Spleen (tissue), 7 donors: Measurements from ENCODE around the gene C3orf49.

Experiments
- POLR2A ChIP-seq, 3 donors: fragments of 450-650 bp; IDR thresholded peaks; one replicate each; pipeline ENCODE4 v1.5.1; 2017; ENCODE audit warnings: antibody characterized with exemption in 3 of 3, mild to moderate bottlenecking in 1 of 3
- POLR2AphosphoS5 ChIP-seq, 3 donors: sonication (generic); formaldehyde crosslinking; IDR thresholded peaks; one replicate each; pipeline ENCODE4 v1.5.1; 2017; ENCODE audit warnings: antibody characterized with exemption in 3 of 3
- TF ChIP-seq, protein P1 (sequence below), 11 experiments: fragments of 200-600 bp in 7 of 11; fragments of 450-650 bp in 4 of 11; sonication (generic) in 4 of 11; IDR thresholded peaks in 8 of 11; conservative IDR thresholded peaks in 3 of 11; 1 replicate in 7 of 11; 2 replicates in 4 of 11; pipeline versions ENCODE4 v1.4.0 to v1.8.0; 2016 to 2021; ENCODE audit warnings: antibody characterized with exemption in 11 of 11, inconsistent platforms in 4 of 11, mild to moderate bottlenecking in 1 of 11
- donor health status: DM: no; HTN: no; CAD: no; lungs with moderate emphysema.
- donor health status: DM: no; HTN: no; CAD: no.
- donor health status: DM: no; HTN: no; CAD: no.

DNA sequence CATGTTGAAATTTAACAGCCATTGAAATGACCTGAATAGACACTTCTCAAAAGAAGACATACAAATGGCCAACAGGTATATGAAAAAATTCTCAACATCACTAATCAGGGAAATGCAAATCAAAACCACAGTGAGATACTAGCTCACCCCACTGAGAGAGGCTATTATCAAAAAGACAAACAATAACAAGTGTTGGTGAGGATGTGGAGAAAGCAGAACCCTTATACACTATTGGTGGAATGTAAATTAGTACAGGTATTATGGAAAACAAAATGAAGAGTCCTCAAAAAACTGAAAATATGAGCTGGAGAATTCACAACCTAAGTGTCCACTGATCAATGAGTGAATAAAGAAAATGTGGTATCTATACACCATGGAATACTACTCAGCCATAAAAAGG, 23.0 kb downstream of the C3orf49 start:
- TF ChIP-seq, protein P1, sequence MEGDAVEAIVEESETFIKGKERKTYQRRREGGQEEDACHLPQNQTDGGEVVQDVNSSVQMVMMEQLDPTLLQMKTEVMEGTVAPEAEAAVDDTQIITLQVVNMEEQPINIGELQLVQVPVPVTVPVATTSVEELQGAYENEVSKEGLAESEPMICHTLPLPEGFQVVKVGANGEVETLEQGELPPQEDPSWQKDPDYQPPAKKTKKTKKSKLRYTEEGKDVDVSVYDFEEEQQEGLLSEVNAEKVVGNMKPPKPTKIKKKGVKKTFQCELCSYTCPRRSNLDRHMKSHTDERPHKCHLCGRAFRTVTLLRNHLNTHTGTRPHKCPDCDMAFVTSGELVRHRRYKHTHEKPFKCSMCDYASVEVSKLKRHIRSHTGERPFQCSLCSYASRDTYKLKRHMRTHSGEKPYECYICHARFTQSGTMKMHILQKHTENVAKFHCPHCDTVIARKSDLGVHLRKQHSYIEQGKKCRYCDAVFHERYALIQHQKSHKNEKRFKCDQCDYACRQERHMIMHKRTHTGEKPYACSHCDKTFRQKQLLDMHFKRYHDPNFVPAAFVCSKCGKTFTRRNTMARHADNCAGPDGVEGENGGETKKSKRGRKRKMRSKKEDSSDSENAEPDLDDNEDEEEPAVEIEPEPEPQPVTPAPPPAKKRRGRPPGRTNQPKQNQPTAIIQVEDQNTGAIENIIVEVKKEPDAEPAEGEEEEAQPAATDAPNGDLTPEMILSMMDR (IDR thresholded peaks at IDR 0.05 in 8 of 11, conservative IDR thresholded peaks at IDR 0.05 in 3 of 11) = no peak
- TF ChIP-seq POLR2AphosphoS5 (IDR thresholded peaks at IDR 0.05) (no peak), POLR2A (IDR thresholded peaks at IDR 0.05) (no peak)
